Neural progenitor cell (in vitro differentiated cells): ENCODE measurements around the gene CACNA2D4.

Source experiments
- EZH2 ChIP-seq: fragments of 200-600 bp; sonication (generic); IDR thresholded peaks from 2 replicates; pipeline ENCODE4 v1.6.1; 2017; ENCODE audit warnings: antibody characterized with exemption, mild to moderate bottlenecking, moderate library complexity
- EZH2phosphoT487 ChIP-seq: fragments of 200-600 bp; sonication (generic); IDR thresholded peaks from 2 replicates; pipeline ENCODE4 v1.6.1; 2017; ENCODE audit warnings: antibody characterized with exemption
- TF ChIP-seq, protein P1 (sequence below): fragments of 200-600 bp; sonication (generic); IDR thresholded peaks from 2 replicates; pipeline ENCODE4 v1.5.1; 2017; ENCODE audit warnings: antibody characterized with exemption, mild to moderate bottlenecking

- TF ChIP-seq EZH2phosphoT487 (no peak), EZH2 (no peak)
- TF ChIP-seq, protein P1, sequence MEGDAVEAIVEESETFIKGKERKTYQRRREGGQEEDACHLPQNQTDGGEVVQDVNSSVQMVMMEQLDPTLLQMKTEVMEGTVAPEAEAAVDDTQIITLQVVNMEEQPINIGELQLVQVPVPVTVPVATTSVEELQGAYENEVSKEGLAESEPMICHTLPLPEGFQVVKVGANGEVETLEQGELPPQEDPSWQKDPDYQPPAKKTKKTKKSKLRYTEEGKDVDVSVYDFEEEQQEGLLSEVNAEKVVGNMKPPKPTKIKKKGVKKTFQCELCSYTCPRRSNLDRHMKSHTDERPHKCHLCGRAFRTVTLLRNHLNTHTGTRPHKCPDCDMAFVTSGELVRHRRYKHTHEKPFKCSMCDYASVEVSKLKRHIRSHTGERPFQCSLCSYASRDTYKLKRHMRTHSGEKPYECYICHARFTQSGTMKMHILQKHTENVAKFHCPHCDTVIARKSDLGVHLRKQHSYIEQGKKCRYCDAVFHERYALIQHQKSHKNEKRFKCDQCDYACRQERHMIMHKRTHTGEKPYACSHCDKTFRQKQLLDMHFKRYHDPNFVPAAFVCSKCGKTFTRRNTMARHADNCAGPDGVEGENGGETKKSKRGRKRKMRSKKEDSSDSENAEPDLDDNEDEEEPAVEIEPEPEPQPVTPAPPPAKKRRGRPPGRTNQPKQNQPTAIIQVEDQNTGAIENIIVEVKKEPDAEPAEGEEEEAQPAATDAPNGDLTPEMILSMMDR, result no peak
Observed at GRCh38 chr12:1896964-1897363, 21.5 kb downstream of the CACNA2D4 start.
